GM21786 (cell line): ENCODE results near the gene NHP2.

Experiments used
- ATAC-seq: cut with Tn5 transposase; IDR thresholded peaks from one replicate; pipeline ENCODE4 v1.9.1; 2021; ENCODE audit not compliant: unreplicated experiment

NHP2 gene

GRCh38 chr5:178176791-178177190 is 23.1 kb upstream of the NHP2 start:
- ATAC-seq = no peak

GRCh38 chr5:178174456-178174855 is 20.8 kb upstream of the NHP2 start:
- ATAC-seq = no peak

DNA sequence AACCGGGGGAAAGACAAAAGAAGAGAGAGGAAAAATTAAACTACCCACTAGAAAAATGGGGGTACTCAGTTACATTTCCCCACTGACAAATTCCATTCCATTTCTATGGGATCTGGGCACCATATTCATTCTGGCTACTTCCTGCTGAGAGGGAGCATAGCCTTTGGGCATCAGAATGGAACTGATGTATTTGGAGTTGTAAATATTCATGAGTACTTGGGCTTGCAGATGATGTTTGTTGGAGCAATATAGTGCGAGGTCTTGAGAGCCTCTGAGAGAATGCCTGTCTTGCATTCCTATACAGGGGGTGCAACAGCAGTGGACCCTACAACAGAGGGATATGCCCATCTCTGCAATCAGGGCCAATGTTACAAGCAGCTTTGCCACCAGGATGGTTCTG is 16.8 kb upstream of the NHP2 start:
- no peak for ATAC-seq

- no peak for ATAC-seq
Observed at GRCh38 chr5:178165581-178165980, 11.9 kb upstream of the NHP2 start.

- peak; percentile 95 for ATAC-seq
Observed at GRCh38 chr5:178163772-178164735, 10.4 kb upstream of the NHP2 start.

- no peak for ATAC-seq
Observed at GRCh38 chr5:178162481-178162880, 8.8 kb upstream of the NHP2 start.

DNA sequence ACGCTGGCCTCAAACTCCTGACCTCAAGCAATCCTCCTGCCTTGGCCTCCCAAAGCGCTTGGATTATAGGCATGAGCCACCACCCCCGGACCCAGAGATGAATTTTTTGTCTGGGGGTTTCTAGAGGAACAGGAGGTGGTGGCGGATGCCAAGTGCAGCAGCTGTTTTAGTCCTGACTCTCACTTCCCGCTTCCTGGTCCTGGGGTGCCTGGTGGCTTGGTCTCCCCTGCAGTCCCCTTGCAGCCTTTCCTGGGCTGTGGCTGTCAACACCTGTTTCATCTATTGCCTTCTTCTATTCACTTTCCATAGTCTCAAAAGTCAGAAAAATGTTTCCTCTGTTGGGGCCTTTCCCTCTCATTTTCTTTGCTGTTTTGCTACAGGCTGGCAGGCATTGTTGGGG is 6.5 kb upstream of the NHP2 start:
- ATAC-seq = no peak

- ATAC-seq = no peak
Observed at GRCh38 chr5:178155065-178155464, 1.4 kb upstream of the NHP2 start.

DNA sequence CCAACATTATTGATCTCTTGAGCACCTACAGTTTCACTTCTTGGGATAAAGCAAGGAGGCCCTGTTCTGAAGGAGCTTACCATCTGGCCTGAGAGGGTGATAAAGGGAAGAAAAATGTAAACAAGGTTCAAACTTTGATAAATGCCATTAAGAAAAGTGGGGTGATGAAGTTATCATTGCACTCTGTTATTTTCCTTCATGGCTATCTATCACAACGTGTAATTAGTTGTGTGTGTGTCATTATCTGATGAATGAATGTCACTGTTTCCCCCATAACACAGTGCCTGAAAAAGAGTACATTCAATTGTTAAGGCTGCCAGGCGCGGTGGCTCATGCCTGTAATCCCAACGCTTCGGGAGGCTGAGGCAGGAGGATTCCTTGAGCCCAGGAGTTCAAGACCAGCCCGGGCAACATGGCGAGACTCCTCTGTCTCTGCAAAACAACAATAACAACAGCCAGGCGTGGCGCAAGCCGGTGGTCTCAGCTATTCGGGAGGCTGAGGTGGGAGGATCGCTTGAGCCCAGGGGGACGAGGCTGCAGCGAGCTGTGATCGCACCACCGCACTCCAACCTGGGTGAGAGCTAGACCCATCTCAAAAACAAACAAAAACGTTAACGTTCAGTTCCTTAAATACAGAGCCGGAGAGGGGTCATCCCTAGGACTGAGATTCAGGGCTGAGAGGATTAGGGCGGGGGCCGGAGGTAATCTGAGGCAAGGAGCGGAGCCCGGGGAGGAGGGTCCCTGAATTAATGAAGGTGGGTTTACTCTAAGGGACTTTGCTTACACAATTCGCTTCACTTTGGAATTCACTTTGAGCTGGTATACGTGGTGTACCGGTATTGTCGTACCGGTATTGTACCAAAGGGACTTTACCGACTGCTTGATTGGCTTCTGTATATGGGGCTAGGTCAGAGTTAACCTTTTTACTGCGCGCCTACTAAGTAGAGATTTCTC is 917 bp downstream of the NHP2 start:
- no peak for ATAC-seq

DNA sequence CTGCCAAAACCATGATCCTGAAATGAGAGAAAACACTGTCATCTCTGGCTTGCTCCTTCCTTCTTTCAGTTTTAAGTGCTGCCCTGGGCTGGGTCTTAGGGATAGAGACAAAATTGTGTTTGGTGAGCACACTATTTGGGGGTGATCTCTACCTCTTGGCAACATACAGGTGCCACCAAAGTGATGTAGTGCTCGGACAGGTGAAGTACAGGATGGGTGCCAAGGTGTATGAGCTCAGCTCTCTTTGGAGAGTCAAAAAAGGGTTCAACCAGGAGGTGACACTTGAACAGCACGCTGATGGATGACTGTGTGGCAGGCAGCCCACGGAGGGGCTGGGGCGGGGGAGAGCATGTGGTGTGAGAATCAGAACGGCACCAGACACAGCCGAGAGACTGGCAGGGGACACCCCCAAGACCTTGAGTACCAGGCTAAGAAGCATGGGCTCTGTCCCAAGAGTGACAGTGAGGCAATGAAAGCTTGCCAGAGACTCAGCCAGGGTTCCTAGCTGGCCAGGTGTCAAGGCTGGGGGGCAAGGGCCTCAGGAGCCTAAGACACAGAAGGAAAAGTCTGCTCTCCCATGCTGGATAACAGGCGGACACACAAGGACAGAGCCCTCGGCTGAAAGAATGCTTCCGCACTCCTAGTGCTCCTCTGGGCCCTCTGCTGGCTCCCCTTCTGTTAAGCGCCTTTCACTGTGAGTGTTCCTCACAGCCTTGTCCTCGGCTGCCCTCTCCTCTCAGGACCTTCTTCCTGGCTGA is 2.5 kb downstream of the NHP2 start:
- ATAC-seq = no peak

DNA sequence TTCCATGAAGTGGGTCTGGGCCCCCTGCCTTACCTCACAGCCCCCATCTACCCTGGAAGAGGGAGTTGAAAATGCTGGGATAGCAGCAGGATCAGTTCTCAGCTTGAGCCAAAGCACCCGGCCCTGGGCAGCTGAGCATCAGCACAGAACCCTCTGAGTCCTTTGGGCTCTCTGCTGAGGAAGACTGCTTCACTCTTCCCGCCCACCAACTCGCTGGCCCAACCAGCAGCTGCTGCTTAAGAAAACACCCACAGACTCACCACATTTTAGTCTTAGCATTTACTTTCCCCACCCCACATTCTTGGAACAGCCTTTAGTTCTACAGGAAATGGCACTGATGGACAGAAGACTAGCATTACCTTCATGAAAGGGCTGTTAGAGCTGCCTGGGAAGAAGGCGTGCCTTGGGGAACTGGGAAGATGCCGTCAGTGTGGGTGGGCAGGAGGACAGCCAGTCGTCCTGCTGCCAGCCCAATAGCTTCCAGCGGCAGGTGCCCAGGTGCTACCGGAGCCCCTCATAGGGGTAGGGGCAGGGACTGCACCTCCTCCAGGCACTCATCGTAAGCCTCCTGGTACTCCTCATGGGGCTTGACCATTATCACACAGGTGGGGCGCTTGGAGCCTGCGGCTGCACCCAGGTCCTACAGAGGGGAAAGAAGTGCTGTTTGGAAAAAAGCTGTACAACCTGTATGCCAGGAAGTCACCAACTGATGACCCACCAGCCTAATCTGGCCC is 4.3 kb downstream of the NHP2 start:
- ATAC-seq = no peak

DNA sequence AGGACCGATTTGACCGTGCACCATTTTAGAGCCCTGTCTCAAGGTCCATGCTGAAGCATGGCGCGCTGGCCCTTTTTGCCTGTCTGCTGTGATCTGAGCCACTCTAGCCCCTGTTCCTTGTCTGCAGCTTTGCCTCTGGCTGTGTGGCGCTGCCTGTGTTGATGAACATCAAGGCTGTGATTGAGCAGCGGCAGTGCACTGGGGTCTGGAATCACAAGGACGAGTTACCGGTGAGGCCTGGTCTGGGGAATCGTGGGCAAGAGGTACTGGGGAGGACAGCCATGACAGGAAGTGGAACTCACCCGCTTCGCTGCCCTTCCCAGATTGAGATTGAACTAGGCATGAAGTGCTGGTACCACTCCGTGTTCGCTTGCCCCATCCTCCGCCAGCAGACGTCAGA is 6.3 kb downstream of the NHP2 start:
- no peak for ATAC-seq

GRCh38 chr5:178145965-178146820 is 7.5 kb downstream of the NHP2 start:
- ATAC-seq = peak; percentile 77

DNA sequence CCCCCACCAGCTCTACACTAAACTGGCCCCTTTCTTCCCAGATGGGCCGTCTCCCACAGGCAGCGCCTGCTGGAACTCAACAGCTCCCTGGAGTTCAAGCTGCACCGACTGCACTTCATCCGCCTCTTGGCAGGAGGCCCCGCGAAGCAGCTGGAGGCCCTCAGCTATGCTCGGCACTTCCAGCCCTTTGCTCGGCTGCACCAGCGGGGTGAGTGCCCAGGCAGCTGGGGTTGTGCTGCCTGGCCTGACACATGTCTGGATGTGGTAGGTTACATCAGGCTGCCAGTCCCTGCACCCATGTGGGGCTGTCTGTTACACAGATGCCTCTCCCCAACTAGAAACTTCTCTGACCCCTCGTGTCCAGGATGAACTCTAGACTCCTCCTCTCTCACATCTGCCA is 9.8 kb downstream of the NHP2 start:
- ATAC-seq = no peak

DNA sequence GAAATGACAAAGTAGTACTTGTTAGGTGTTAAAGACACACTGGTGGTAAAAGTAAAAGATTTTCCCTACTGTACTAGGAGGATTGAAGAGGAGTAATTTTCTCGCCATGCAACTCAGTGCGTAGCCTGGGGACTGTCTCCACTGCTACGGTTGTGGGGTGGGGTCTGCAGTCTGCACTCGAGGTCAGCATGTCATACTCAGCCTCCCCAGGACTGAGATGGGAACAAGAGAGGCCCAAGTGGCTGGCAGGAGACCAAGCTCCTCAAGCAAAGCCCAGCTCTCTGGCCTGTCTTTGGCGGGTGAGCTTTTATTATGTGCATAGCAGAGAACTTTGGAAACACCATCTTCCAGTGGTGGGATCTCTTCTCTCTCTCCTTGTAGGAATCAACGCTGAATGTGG is 10.4 kb downstream of the NHP2 start:
- ATAC-seq = no peak

DNA sequence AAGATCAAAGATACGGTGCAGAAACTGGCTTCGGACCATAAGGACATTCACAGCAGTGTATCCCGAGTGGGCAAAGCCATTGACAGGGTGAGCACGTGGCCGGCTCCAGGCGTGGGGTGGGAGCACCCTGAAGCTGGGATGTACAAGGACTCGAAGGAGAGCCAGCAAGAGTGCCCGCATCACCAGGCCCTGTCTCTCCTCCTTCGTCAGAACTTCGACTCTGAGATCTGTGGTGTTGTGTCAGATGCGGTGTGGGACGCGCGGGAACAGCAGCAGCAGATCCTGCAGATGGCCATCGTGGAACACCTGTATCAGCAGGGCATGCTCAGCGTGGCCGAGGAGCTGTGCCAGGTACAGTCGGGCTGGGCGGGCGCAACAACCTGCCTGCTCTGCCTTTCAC is 11.0 kb downstream of the NHP2 start:
- ATAC-seq = no peak

GRCh38 chr5:178141550-178141949 is 12.1 kb downstream of the NHP2 start:
- ATAC-seq = no peak

DNA sequence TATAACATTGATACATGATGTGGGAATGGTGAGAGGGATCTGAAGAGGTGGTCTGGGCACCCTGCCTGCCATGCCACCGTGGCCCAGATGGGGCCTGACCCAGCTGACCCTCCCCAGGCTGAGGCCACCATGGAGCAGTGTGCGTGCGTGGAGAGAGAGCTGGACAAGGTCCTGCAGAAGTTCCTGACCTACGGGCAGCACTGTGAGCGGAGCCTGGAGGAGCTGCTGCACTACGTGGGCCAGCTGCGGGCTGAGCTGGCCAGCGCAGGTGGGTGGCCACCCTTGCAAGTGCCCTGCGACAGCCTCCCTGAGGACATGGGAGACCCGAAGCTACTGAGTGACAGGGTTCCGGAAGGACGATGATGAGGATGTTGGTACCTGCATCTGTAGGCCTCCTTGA is 15.7 kb downstream of the NHP2 start:
- no peak for ATAC-seq

DNA sequence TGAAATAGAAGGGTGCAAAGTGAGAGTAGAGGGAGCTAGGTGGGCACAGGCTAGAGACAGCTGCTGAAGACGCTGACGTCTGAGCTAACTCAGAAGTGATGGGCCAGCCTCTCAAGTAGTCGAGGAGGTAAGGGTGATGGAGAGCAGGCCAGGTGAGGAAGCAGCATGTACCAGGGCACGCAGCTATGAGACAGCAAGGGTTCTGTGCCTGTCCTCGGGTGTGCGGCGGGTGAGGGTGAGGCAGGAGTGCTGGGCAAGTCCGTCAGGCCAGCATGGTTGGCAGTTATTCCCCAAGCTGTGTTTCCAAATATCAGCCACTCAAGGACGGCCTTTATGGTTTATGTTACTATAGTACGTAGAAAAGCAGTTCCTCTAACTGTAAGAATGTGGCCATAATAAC is 16.7 kb downstream of the NHP2 start:
- no peak for ATAC-seq
